Suprapubic skin (tissue), 3 donors: ENCODE data around the gene DTNB.

ENCODE experiments used
- CTCF ChIP-seq, 2 donors: fragments of 200-600 bp in 1 of 2; fragments of 450-650 bp in 1 of 2; sonication (generic) in 1 of 2; IDR thresholded peaks; one replicate each; pipeline ENCODE4 v1.5.1; 2016 to 2019; ENCODE audit warnings: antibody characterized with exemption in 2 of 2, mild to moderate bottlenecking in 1 of 2, moderate library complexity in 1 of 2
- POLR2AphosphoS5 ChIP-seq, 3 donors: sonication (generic); formaldehyde crosslinking; IDR thresholded peaks; one replicate each; pipeline ENCODE4 v1.6.1; 2017; ENCODE audit warnings: antibody characterized with exemption in 3 of 3

DNA sequence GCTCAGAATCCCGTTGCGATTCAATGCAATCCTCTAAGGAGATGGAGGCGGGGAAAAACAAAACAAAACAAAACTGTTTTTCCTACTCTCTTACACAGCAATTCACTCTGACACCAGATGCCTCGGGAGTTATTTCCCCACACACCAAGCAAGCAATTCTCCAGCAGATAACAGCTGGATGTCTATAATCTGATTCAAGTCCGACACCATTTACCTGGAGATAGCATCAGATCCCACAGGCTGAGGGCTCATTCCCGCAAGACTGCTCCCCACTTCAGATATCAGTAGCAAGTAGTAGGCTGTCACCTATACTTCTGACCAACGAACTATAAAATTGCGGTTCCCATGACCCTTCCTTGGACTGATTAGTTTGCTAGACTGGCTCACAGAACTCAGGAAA lies 58.7 kb downstream of the DTNB start:
- TF ChIP-seq CTCF (IDR thresholded peaks at IDR 0.05) (no peak), POLR2AphosphoS5 (IDR thresholded peaks at IDR 0.05) (no peak)
